ENCODE data around the gene NDUFA8. TPM values are rescaled to one million over a fixed set of nuclear protein-coding genes. Genes with fewer than 3 reads are reported as not detected.

Gene NDUFA8
- total RNA-seq (10 to 100 TPM; 27.8 to 32.7 (median 29.2) TPM), polyA plus RNA-seq (10 to 100 TPM; 47.6 to 72.7 (median 66.3) TPM)
- long read RNA-seq, donor 1, transcript NDUFA8-201 (4 exons, 844 nt): major isoform, 41 of 65 reads
- long read RNA-seq, donor 1, partial matches to known transcripts: 19 of 65 reads
- long read RNA-seq, donor 1, other reads (novel, unspliced or antisense): 5 of 65 reads
- long read RNA-seq, donor 2, transcript NDUFA8-201 (4 exons, 844 nt): major isoform, 34 of 34 reads
- long read RNA-seq, donor 2, partial matches to known transcripts: 0 of 34 reads
- long read RNA-seq, donor 2, other reads (novel, unspliced or antisense): 0 of 34 reads

DNA sequence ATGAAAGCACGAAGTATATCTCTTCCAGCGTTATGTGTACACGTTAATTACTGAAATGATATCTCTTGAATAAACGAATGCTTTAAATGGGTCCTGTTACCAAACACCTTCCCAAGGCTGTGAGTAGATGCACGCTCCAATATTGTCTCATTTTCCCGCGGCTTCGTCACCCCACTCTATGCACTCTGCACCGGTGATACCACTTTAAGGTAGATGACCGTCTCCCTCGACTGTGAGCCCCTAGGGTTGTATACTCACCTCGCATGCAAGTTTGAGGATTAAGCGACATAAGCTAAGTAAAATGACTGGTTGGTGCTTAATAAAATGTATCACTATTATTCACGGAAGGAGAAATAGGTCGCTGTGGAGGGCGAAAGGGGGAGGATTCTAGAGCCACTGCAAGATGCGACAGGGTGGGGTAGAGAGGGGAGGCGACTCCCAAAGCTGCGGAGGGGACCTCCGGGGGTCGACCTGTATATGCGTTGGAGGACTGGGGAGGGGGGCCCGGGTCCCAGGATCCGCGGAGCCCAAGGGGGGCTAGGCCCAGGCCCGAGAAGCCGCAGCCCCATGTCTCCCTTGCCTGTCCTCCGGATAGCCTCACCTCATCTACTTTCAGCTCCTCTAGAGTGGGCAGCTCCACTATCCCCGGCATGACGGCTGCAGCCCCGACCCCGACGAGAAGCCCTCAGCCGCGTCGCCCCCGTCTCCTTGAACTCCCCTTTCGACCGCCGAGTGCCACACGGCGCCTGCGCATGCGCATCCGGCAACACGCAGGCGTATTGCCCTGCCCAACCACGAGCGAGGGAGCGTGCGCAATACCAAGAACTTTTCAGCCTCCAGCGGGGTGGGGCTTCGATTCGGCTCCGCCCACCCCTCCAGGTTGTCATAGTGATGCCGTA lies at the start of gene NDUFA8, which contains the start of gene MORN5:
NDUFA8 (minus strand) TSS at position 754 of the 899 bp plus-strand sequence; CDS start at position 652, 102 bp downstream.
MORN5 (plus strand) TSS at position 883 of the 899 bp plus-strand sequence. CDS start 65 bp downstream, outside the sequence.
- peaks cover 0 to 12% (median 8%) of the 10 kb centered on the region in 8 donors for H3K9me3 ChIP-seq
- H3K36me3 ChIP-seq: no peaks in the 10 kb centered on the region
- H3K27ac ChIP-seq: peak within 1 kb of the TSS; percentile 67 to 92 (median 88)
- peak; percentile 98 for DNase-seq
- H3K4me1 ChIP-seq: peaks cover 19 to 55% (median 39%) of the 10 kb centered on the region in 6 donors
- intact Hi-C loops (cut with DNase I; ENCODE audit: low total_unique reads): no loop called here
- WGBS, 5 donors: 1 to 3% (median 3%) methylated on average over 38 to 56 of the region's 56 CpGs
- H3K4me3 ChIP-seq: peak within 1 kb of the TSS; percentile 78 to 96 (median 84)
- H3K27me3 ChIP-seq (replicated peaks in 1 of 7): no peaks in the 10 kb centered on the region
- TF ChIP-seq, protein P1, sequence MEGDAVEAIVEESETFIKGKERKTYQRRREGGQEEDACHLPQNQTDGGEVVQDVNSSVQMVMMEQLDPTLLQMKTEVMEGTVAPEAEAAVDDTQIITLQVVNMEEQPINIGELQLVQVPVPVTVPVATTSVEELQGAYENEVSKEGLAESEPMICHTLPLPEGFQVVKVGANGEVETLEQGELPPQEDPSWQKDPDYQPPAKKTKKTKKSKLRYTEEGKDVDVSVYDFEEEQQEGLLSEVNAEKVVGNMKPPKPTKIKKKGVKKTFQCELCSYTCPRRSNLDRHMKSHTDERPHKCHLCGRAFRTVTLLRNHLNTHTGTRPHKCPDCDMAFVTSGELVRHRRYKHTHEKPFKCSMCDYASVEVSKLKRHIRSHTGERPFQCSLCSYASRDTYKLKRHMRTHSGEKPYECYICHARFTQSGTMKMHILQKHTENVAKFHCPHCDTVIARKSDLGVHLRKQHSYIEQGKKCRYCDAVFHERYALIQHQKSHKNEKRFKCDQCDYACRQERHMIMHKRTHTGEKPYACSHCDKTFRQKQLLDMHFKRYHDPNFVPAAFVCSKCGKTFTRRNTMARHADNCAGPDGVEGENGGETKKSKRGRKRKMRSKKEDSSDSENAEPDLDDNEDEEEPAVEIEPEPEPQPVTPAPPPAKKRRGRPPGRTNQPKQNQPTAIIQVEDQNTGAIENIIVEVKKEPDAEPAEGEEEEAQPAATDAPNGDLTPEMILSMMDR (IDR thresholded peaks at IDR 0.05 in 8 of 11, conservative IDR thresholded peaks at IDR 0.05 in 3 of 11): peak in 7 of 11 experiments; percentile 15 to 56 (median 45)
- TF ChIP-seq POLR2AphosphoS5 (IDR thresholded peaks at IDR 0.05) (peak; percentile 95 to 97 (median 95)), POLR2A (IDR thresholded peaks at IDR 0.05) (peak in 1 of 3 donors; percentile 40)

DNA sequence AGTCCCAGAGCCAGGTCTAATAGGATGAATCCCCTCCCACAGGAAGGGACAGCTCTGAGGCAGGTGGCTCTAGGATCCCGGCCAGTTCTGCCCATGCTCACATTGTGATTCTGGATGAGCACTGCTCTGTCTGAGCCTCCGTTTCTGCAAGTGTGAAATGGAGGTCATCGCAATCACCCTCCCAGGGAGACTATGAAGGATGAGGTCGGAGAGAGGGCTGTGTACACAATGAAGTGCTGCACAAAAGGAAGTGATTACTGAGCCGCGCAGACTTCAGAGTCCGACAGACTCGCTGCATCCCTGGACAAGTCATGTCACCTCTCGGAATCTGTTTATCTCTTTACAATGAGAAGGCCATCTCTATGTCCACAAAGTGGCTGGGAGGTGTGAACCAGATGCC lies 47.5 kb upstream of the NDUFA8 start:
- Histone ChIP-seq H3K36me3 (no peaks in the 10 kb centered on the region), H3K27ac (no peak overlapping the region), H3K4me3 (no peak overlapping the region), H3K9me3 (no peaks in the 10 kb centered on the region), H3K27me3 (replicated peaks in 1 of 7) (peaks cover 0 to 30% (median 10%) of the 10 kb centered on the region in 7 donors), H3K4me1 (no peaks in the 10 kb centered on the region)
- intact Hi-C loops (cut with DNase I; ENCODE audit: low total_unique reads): no loop called here
- DNase-seq: no peak
- WGBS, 5 donors: 85 to 91% (median 85%) methylated on average over 9 of the region's 9 CpGs
- TF ChIP-seq, protein P1 (IDR thresholded peaks at IDR 0.05 in 8 of 11, conservative IDR thresholded peaks at IDR 0.05 in 3 of 11): no peak
- TF ChIP-seq POLR2A (IDR thresholded peaks at IDR 0.05) (no peak), POLR2AphosphoS5 (IDR thresholded peaks at IDR 0.05) (no peak)

GRCh38 chr9:122206118-122207046 lies 46.8 kb upstream of the NDUFA8 start:
- 81 to 91% (median 88%) methylated on average over 9 of the region's 9 CpGs for WGBS, 5 donors
- Histone ChIP-seq H3K4me3 (no peak overlapping the region), H3K4me1 (no peaks in the 10 kb centered on the region), H3K36me3 (no peaks in the 10 kb centered on the region), H3K27ac (no peak overlapping the region), H3K27me3 (replicated peaks in 1 of 7) (peaks cover 0 to 23% (median 3%) of the 10 kb centered on the region in 7 donors), H3K9me3 (no peaks in the 10 kb centered on the region)
- TF ChIP-seq, protein P1 (IDR thresholded peaks at IDR 0.05 in 8 of 11, conservative IDR thresholded peaks at IDR 0.05 in 3 of 11): no peak
- TF ChIP-seq POLR2AphosphoS5 (IDR thresholded peaks at IDR 0.05) (no peak), POLR2A (IDR thresholded peaks at IDR 0.05) (no peak)
- peak; percentile 54 for DNase-seq
- intact Hi-C loops (cut with DNase I; ENCODE audit: low total_unique reads): no loop called here
